ENCODE data around the gene ERF. TPM values are rescaled to one million over a fixed set of nuclear protein-coding genes. Genes with fewer than 3 reads are reported as not detected.

The ERF gene
- polyA plus RNA-seq, 1 donor from 2014 or later = 3.8 TPM

- Histone ChIP-seq H3K4me3 (ENCODE audit: low read length) (no peak overlapping the region), H3K27ac (ENCODE audit: low read length) (no peak overlapping the region), H3K9me2 (ENCODE audit: insufficient read depth, low read length) (no peaks in the 10 kb centered on the region), H3K9me3 (ENCODE audit: low read length) (no peaks in the 10 kb centered on the region), H4K20me1 (ENCODE audit: insufficient read depth) (peaks cover 3% of the 10 kb centered on the region), H3K27me3 (ENCODE audit: insufficient read depth, low read depth, low read length) (no peaks in the 10 kb centered on the region), H3F3A (ENCODE audit: insufficient read depth, low read length, poor library complexity, severe bottlenecking) (no peaks in the 10 kb centered on the region), H3K4me2 (ENCODE audit: low read length) (no peak overlapping the region), H3K79me2 (replicated peaks; ENCODE audit: insufficient read depth, low read length) (no peaks in the 10 kb centered on the region), H3K36me3 (ENCODE audit: insufficient read depth, low read length) (peaks cover 7% of the 10 kb centered on the region), H3K9ac (ENCODE audit: low read length) (no peak overlapping the region), H2AFZ (ENCODE audit: low read depth, low read length) (no peak overlapping the region)
- TF ChIP-seq MXI1 (conservative IDR thresholded peaks at IDR 0.05; ENCODE audit: poor library complexity, severe bottlenecking) (no peak), EP300 (conservative IDR thresholded peaks at IDR 0.05; ENCODE audit: poor library complexity, severe bottlenecking) (no peak), REST (IDR thresholded peaks at IDR 0.05; ENCODE audit: borderline replicate concordance) (no peak), TAF1 (IDR thresholded peaks at IDR 0.05; ENCODE audit: low read depth) (no peak), EZH2 (IDR thresholded peaks at IDR 0.05; ENCODE audit: borderline replicate concordance, insufficient read depth, low read length, poor library complexity, severe bottlenecking) (no peak), RAD21 (conservative IDR thresholded peaks at IDR 0.05) (no peak), SMC3 (conservative IDR thresholded peaks at IDR 0.05; ENCODE audit: poor library complexity) (no peak), POLR2AphosphoS5 (IDR thresholded peaks at IDR 0.05) (no peak), CTCF (IDR thresholded peaks at IDR 0.05; ENCODE audit: poor library complexity, severe bottlenecking) (no peak)
These were observed 50.3 kb downstream of the ERF start for GRCh38 chr19:42204664-42205063.

- no peaks in the 10 kb centered on the region for H3K9me3 ChIP-seq (ENCODE audit: low read length)
- peaks cover 7% of the 10 kb centered on the region for H3K36me3 ChIP-seq (ENCODE audit: insufficient read depth, low read length)
- no peaks in the 10 kb centered on the region for H3K79me2 ChIP-seq (replicated peaks; ENCODE audit: insufficient read depth, low read length)
- no peak overlapping the region for H3K4me3 ChIP-seq (ENCODE audit: low read length)
- no peak overlapping the region for H2AFZ ChIP-seq (ENCODE audit: low read depth, low read length)
- no peaks in the 10 kb centered on the region for H3K9me2 ChIP-seq (ENCODE audit: insufficient read depth, low read length)
- no peak overlapping the region for H3K4me2 ChIP-seq (ENCODE audit: low read length)
- H4K20me1 ChIP-seq (ENCODE audit: insufficient read depth) = peaks cover 3% of the 10 kb centered on the region
- H3K27me3 ChIP-seq (ENCODE audit: insufficient read depth, low read depth, low read length) = no peaks in the 10 kb centered on the region
- no peaks in the 10 kb centered on the region for H3F3A ChIP-seq (ENCODE audit: insufficient read depth, low read length, poor library complexity, severe bottlenecking)
- H3K27ac ChIP-seq (ENCODE audit: low read length) = no peak overlapping the region
- H3K9ac ChIP-seq (ENCODE audit: low read length) = no peak overlapping the region
- TF ChIP-seq MXI1 (conservative IDR thresholded peaks at IDR 0.05; ENCODE audit: poor library complexity, severe bottlenecking) (no peak), POLR2AphosphoS5 (IDR thresholded peaks at IDR 0.05) (no peak), EP300 (conservative IDR thresholded peaks at IDR 0.05; ENCODE audit: poor library complexity, severe bottlenecking) (no peak), EZH2 (IDR thresholded peaks at IDR 0.05; ENCODE audit: borderline replicate concordance, insufficient read depth, low read length, poor library complexity, severe bottlenecking) (no peak), RAD21 (conservative IDR thresholded peaks at IDR 0.05) (no peak), TAF1 (IDR thresholded peaks at IDR 0.05; ENCODE audit: low read depth) (no peak), CTCF (IDR thresholded peaks at IDR 0.05; ENCODE audit: poor library complexity, severe bottlenecking) (no peak), SMC3 (conservative IDR thresholded peaks at IDR 0.05; ENCODE audit: poor library complexity) (no peak), REST (IDR thresholded peaks at IDR 0.05; ENCODE audit: borderline replicate concordance) (no peak)
These were observed 51.2 kb downstream of the ERF start for GRCh38 chr19:42203700-42204099.
